ENCODE results near the gene KIF2A. TPM values are rescaled to one million over a fixed set of nuclear protein-coding genes. Genes with fewer than 3 reads are reported as not detected.
A peak's percentile ranks its signal among the peaks of the same experiment; 100 is the strongest.

The KIF2A gene
- total RNA-seq, 2 donors from 2014 or later = 16.2 to 19.7 TPM

GRCh38 chr5:62333250-62333794 lies 27.3 kb downstream of the KIF2A start:
- H3K27ac ChIP-seq = no peak overlapping the region
- H3K36me3 ChIP-seq (replicated peaks in 1 of 2; ENCODE audit: insufficient read depth in 1 of 2, low read depth in 2 of 2) = no peaks in the 10 kb centered on the region
- no peaks in the 10 kb centered on the region for H3K4me1 ChIP-seq
- intact Hi-C loops (cut with DNase I) = no loop called here
- DNase-seq (no peak), ATAC-seq (no peak)
- no peaks in the 10 kb centered on the region for H3K9me3 ChIP-seq
- H3K27me3 ChIP-seq = no peaks in the 10 kb centered on the region
- 85 to 89% methylated on average over 7 to 8 of the region's 8 CpGs for WGBS, 2 donors
- H3K4me3 ChIP-seq = no peak overlapping the region
- TF ChIP-seq POLR2A (IDR thresholded peaks at IDR 0.05) (no peak), CTCF (IDR thresholded peaks at IDR 0.05) (no peak)

- no peak for TF ChIP-seq CTCF (IDR thresholded peaks at IDR 0.05)
- no peak for TF ChIP-seq POLR2A (IDR thresholded peaks at IDR 0.05)
- no peaks in the 10 kb centered on the region for H3K4me1 ChIP-seq
- ATAC-seq (no peak), DNase-seq (no peak)
- intact Hi-C loops (cut with DNase I) = no loop called here
- no peaks in the 10 kb centered on the region for H3K27me3 ChIP-seq
- H3K9me3 ChIP-seq = no peaks in the 10 kb centered on the region
- no peaks in the 10 kb centered on the region for H3K36me3 ChIP-seq (replicated peaks in 1 of 2; ENCODE audit: insufficient read depth in 1 of 2, low read depth in 2 of 2)
- no peak overlapping the region for H3K27ac ChIP-seq
- no peak overlapping the region for H3K4me3 ChIP-seq
- 90 to 94% methylated on average over 2 of the region's 2 CpGs for WGBS, 2 donors
Observed at GRCh38 chr5:62334082-62334481, 28.1 kb downstream of the KIF2A start.

DNA sequence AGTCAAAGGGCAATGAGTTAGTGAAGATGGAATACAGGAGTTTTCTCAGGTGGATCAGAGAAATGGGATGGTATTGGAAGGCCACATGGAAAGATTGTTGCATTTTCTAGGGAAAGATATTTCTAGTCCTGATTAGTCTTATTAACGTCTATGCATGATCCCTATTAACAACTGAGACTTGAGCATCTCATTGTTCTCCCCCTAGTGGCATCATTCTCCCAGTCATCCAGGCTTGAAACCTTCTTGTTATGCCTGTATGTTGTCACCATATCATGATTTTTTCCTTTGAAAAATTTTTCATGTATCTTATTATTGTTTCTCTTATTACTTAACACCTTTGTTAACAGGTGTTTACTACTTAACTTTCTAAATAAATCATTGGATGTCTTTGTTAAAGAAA lies 34.4 kb downstream of the KIF2A start:
- Histone ChIP-seq H3K4me1 (no peaks in the 10 kb centered on the region), H3K9me3 (no peaks in the 10 kb centered on the region), H3K36me3 (replicated peaks in 1 of 2; ENCODE audit: insufficient read depth in 1 of 2, low read depth in 2 of 2) (no peaks in the 10 kb centered on the region), H3K4me3 (no peak overlapping the region), H3K27ac (no peak overlapping the region), H3K27me3 (no peaks in the 10 kb centered on the region)
- DNase-seq = no peak
- WGBS, 2 donors = 27 to 38% methylated on average over 1 of the region's 1 CpG
- intact Hi-C loops (cut with DNase I) = no loop called here
- ATAC-seq = no peak
- TF ChIP-seq CTCF (IDR thresholded peaks at IDR 0.05) = peak in 6 of 7 experiments; percentile 20 to 40 (median 28)
- no peak for TF ChIP-seq POLR2A (IDR thresholded peaks at IDR 0.05)

DNA sequence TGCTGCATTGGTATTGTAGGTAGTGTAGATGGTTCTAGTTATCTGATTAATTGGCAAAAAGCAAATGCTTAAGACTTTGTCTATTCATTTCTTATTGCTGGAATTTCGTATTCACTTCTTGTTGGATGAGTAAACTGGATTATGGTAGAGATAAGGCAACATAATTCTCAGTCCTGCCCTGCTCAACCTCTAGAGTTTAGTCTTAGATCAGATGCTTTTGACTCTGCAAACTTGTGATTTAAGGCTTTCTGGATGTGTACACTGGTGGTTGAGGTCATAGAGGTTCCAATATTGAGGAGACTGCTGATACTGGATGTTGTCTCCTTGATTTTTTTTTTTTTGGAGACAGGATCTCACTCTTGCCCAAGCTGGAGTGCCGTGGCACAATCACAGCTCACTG lies 35.0 kb downstream of the KIF2A start:
- DNase-seq (no peak), ATAC-seq (no peak)
- H3K27ac ChIP-seq = no peak overlapping the region
- TF ChIP-seq POLR2A (IDR thresholded peaks at IDR 0.05) = no peak
- TF ChIP-seq CTCF (IDR thresholded peaks at IDR 0.05) = no peak
- H3K36me3 ChIP-seq (replicated peaks in 1 of 2; ENCODE audit: insufficient read depth in 1 of 2, low read depth in 2 of 2) = no peaks in the 10 kb centered on the region
- no peaks in the 10 kb centered on the region for H3K27me3 ChIP-seq
- no peaks in the 10 kb centered on the region for H3K9me3 ChIP-seq
- no peak overlapping the region for H3K4me3 ChIP-seq
- H3K4me1 ChIP-seq = no peaks in the 10 kb centered on the region
- 94 to 95% methylated on average over 2 of the region's 2 CpGs for WGBS, 2 donors
- intact Hi-C loops (cut with DNase I) = no loop called here

DNA sequence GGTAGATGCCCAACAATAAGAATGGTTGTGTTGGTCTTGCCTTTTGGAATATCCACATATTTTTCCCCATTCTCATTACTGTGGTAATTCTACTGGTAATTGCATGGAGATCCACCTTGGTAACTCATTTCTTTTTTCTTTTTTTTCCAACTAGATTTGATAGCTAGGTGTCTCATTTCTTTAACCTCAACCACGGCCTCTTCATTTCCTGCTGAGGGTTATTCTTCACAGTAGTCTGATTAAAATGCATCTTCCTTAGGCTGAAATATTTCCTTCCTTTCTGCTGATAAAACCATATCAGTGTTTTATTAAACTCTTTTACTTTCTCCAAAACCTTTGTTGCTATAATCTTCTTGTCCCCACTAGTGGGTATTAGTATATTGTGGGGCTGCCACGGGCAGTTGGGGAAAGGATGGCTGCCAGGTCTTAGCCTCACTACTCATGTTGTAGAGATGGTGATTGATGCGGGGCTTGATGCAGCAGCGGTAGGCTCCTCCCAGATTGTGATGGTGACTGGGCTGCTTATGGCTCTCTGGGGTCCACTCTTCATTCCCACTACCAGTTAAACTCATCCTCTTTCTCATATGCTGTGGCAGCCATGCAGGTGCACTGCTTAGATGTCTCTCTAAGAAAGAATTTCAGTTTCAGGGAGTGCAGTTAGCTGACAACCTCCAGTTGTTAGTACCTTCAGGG lies 35.9 kb downstream of the KIF2A start:
- WGBS, 2 donors = 82 to 90% methylated on average over 4 of the region's 4 CpGs
- intact Hi-C loops (cut with DNase I) = no loop called here
- no peaks in the 10 kb centered on the region for H3K36me3 ChIP-seq (replicated peaks in 1 of 2; ENCODE audit: insufficient read depth in 1 of 2, low read depth in 2 of 2)
- no peaks in the 10 kb centered on the region for H3K27me3 ChIP-seq
- no peak for TF ChIP-seq CTCF (IDR thresholded peaks at IDR 0.05)
- no peak for TF ChIP-seq POLR2A (IDR thresholded peaks at IDR 0.05)
- DNase-seq (no peak), ATAC-seq (no peak)
- no peak overlapping the region for H3K27ac ChIP-seq
- no peaks in the 10 kb centered on the region for H3K4me1 ChIP-seq
- no peaks in the 10 kb centered on the region for H3K9me3 ChIP-seq
- H3K4me3 ChIP-seq = no peak overlapping the region

All from body of pancreas (tissue), 4 donors.